HG02852 (cell line): ENCODE measurements around the gene LAMTOR4.
"Not testable (repeated sequence)": the region's sequence is repeated elsewhere in the genome, so short reads cannot be mapped to it uniquely, and the experiment has no call there.

ENCODE experiments used
- ATAC-seq: cut with Tn5 transposase; IDR thresholded peaks from one replicate; pipeline ENCODE4 v1.9.1; 2021; ENCODE audit warnings: mild to moderate bottlenecking, moderate library complexity; ENCODE audit not compliant: unreplicated experiment

Gene LAMTOR4

GRCh38 chr7:100169147-100169850 is 20.6 kb downstream of the LAMTOR4 start:
- no peak for ATAC-seq

- ATAC-seq, result no peak
Observed at GRCh38 chr7:100170101-100170897, 21.6 kb downstream of the LAMTOR4 start.

GRCh38 chr7:100171087-100171681 is 22.5 kb downstream of the LAMTOR4 start:
- ATAC-seq, result no peak

GRCh38 chr7:100171840-100172239 is 23.1 kb downstream of the LAMTOR4 start:
- no peak for ATAC-seq

- no peak for ATAC-seq
Observed at GRCh38 chr7:100173806-100174495, 25.2 kb downstream of the LAMTOR4 start.

DNA sequence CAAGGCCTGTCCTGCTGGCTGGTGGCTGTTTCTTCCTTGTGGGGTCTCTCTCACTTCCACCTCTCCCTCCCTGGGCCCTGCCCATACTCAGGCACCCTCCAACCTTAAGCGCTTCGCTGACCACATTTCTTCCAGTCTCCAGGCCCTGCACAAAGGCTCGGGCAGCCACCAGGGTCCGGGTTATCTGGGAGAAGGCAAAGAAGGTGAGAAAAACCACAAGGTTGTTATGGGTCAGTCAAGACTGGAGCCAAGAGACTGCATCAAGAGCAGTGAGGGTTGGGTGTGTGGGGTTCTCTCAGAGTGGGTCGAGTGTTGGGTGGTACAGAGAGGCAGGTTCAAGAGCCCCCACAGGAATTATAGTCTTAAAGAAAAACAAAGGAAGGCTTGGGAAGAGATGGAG is 25.9 kb downstream of the LAMTOR4 start:
- no peak for ATAC-seq

GRCh38 chr7:100175296-100175935 is 26.7 kb downstream of the LAMTOR4 start:
- ATAC-seq, result no peak

- ATAC-seq, result no peak
Observed at GRCh38 chr7:100176096-100177044, 27.7 kb downstream of the LAMTOR4 start.

GRCh38 chr7:100177045-100178001 is 28.6 kb downstream of the LAMTOR4 start, which contains the start of the genes GPC2 and STAG3:
TSS of gene GPC2 (minus strand) at chr7:100177381. CDS start at chr7:100177199, 182 bp downstream.
TSS of gene STAG3 (plus strand) at chr7:100177918. CDS start at chr7:100180557, 2,639 bp downstream.
- ATAC-seq, result peak; percentile 88

DNA sequence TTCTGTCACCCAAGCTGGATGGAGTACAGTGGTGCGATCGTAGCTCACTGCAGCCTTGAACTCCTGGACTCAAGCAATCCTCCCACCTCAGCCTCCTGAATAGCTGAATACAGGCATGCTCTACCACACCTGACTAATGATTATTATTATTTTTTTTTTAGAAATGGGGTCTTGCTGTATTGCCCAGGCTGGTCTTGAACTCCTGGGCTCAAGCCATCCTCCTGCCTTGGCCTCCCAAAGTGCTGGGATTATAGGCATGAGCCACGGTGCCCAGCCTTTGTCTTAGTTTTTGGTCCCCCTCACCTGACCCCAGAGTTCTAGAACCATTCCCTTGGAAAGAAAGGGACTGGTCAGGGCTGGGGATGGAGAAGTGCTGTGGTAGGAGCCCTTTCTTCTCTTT is 31.4 kb downstream of the LAMTOR4 start:
- ATAC-seq, result not testable (repeated sequence)

- ATAC-seq, result not testable (repeated sequence)
Observed at GRCh38 chr7:100182616-100183015, 33.9 kb downstream of the LAMTOR4 start.

GRCh38 chr7:100183090-100183489 is 34.4 kb downstream of the LAMTOR4 start:
- ATAC-seq, result not testable (repeated sequence)

DNA sequence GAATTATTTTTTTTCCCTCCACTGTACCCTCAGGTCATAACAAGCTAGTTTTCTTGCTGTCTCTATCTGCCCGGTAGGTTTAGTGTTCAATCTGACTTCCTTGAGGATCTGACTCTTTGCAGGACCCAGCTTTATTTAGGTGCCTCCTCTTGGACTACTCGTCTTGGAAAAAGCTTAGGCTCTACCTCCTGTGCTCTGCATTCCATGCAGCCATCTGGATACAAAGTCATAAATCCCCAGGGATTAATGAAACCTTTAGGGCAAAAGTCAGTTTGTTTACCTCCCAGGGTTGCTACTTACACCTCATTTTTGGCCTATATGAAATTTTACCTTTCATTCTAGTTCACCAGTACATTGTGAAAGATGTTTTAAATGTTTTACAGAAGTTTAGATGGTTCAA is 37.0 kb downstream of the LAMTOR4 start:
- ATAC-seq, result no peak

DNA sequence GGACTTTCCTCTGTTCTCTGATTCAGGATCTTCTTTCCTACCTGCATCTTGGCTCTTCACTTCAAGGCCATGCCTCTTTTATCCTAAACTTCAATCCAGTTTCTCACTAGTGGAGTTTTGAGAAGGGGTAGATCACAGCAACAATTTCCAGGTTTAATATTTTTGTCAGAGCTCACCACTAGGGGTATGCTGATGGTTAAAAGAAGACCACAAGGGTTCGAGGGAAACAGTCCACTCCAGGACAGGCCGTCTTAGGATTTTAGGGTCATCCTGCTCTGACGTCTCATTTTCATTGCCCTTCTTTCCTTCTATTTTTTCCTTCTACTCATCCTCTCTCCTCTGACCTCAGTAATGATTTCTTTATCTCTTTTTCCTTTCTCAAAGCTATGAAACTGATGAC is 40.3 kb downstream of the LAMTOR4 start:
- no peak for ATAC-seq

DNA sequence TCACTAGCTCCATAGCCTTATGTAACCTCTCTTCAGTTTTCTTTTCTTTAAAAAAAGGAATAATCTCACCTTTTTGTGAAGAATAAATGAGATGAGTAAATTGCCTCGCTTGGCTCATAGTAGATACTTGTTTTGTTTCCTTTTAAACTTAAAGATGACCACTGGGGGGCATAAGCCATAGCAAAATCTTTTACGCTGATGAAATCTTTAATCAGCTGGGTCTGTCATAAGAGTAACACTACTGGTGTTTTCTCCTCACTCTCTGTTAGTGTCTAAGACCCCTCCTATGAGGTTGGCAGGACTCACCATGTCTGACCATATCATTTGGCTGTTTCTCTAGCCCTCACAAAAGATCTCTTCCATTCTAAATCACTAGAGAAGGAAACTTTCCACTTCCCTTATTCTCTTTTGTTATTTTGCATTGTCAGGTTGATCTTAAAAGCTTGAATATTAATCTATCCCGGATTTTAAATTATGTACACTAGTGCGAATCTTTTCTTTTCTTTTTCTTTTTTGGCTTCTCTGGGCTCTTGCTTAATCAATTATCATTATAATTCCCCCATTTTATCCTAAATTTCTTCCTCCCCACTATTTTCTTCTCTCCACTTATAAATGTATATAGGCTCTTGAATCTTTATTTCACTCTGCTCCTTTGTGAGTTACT is 41.5 kb downstream of the LAMTOR4 start:
- no peak for ATAC-seq

- no peak for ATAC-seq
Observed at GRCh38 chr7:100191775-100192174, 43.1 kb downstream of the LAMTOR4 start.

- not testable (repeated sequence) for ATAC-seq
Observed at GRCh38 chr7:100192281-100192862, 43.7 kb downstream of the LAMTOR4 start.
